IMR-90 (cell line): ENCODE measurements around the gene NCOA5. TPM values are rescaled to one million over a fixed set of nuclear protein-coding genes. Genes with fewer than 3 reads are reported as not detected.

ENCODE experiments used
- ATAC-seq: fragments of 200-7000 bp; cut with Tn5 transposase; 2 replicates; pipeline ENCODE4 v1.9.1; 2020; ENCODE audit warnings: low read depth, mild to moderate bottlenecking, moderate library complexity
- BruUV-seq: library from RNA; stranded (reverse); fragments of 400-500 nt; replicated peaks from 2 replicates; lab custom pipeline; 2021; lab: Mats Ljungman, UMichigan
- CTCF ChIA-PET: fragments of 300-600 bp; formaldehyde crosslinking; extraction: SDS; loops from one replicate; lab custom pipeline; 2021; ENCODE audit warnings: antibody characterized with exemption; lab: Yijun Ruan, JAX
- POLR2A ChIA-PET: fragments of 300-600 bp; sonication (Branson Sonifier 250); formaldehyde crosslinking; loops from one replicate; lab custom pipeline; 2022; ENCODE audit warnings: antibody characterized with exemption; ENCODE audit not compliant: unreplicated experiment; lab: Charles Lee
- DNase-seq: peaks from one replicate; pipeline ENCODE4 v3.0.0; 2013
- H2AFZ ChIP-seq: replicated peaks from 2 replicates; pipeline ENCODE3; 2013; ENCODE audit warnings: low read length, mild to moderate bottlenecking; ENCODE audit not compliant: poor library complexity
- H2AK5ac ChIP-seq: 2 replicates; pipeline ENCODE4 v1.6.1; 2013; ENCODE audit warnings: low read depth, low read length, inconsistent platforms
- H2AK9ac ChIP-seq: replicated peaks from 2 replicates; pipeline ENCODE3; 2013; ENCODE audit warnings: mild to moderate bottlenecking, low read depth, low read length, moderate library complexity; ENCODE audit not compliant: poor library complexity
- H2BK120ac ChIP-seq: 2 replicates; pipeline ENCODE4 v1.6.1; 2013; ENCODE audit warnings: low read depth, low read length, inconsistent platforms
- H2BK15ac ChIP-seq: 3 replicates; pipeline ENCODE4 v1.6.1; 2013; ENCODE audit warnings: low read depth, low read length, inconsistent platforms
- H2BK20ac ChIP-seq: 2 replicates; pipeline ENCODE4 v1.6.1; 2013; ENCODE audit warnings: low read depth, mild to moderate bottlenecking, inconsistent platforms, low read length, moderate library complexity
- H2BK5ac ChIP-seq: 2 replicates; pipeline ENCODE4 v1.6.1; 2013; ENCODE audit warnings: mild to moderate bottlenecking, low read depth, low read length, inconsistent platforms; ENCODE audit not compliant: poor library complexity, severe bottlenecking
- H3K14ac ChIP-seq: replicated peaks from 2 replicates; pipeline ENCODE4 v1.6.1; 2013; ENCODE audit warnings: low read depth, low read length, inconsistent platforms
- H3K18ac ChIP-seq: 2 replicates; pipeline ENCODE4 v1.6.1; 2013; ENCODE audit warnings: low read depth, low read length, control low read depth
- H3K23ac ChIP-seq: 2 replicates; pipeline ENCODE4 v1.6.1; 2013; ENCODE audit warnings: low read depth, low read length, inconsistent platforms
- H3K27ac ChIP-seq: 2 replicates; pipeline ENCODE4 v1.5.1; 2013; ENCODE audit warnings: mild to moderate bottlenecking, control low read depth, low read length; ENCODE audit not compliant: insufficient read depth
- H3K27me3 ChIP-seq: 2 replicates; pipeline ENCODE4 v1.6.1; 2013; ENCODE audit warnings: low read length; ENCODE audit not compliant: control insufficient read depth, insufficient read depth
- H3K36me3 ChIP-seq: 2 replicates; pipeline ENCODE4 v1.6.1; 2013; ENCODE audit warnings: low read length, mixed read lengths; ENCODE audit not compliant: control insufficient read depth, insufficient read depth
- H3K4ac ChIP-seq: 2 replicates; pipeline ENCODE4 v1.6.1; 2013; ENCODE audit warnings: low read depth, low read length, inconsistent platforms
- H3K4me1 ChIP-seq: 2 replicates; pipeline ENCODE4 v1.6.1; 2013; ENCODE audit warnings: low read length, mixed read lengths; ENCODE audit not compliant: control insufficient read depth, insufficient read depth
- H3K4me2 ChIP-seq: 2 replicates; pipeline ENCODE4 v1.6.1; 2013; ENCODE audit warnings: low read depth, mild to moderate bottlenecking, control low read depth, low read length, moderate library complexity
- H3K4me3 ChIP-seq: 2 replicates; pipeline ENCODE4 v1.5.1; 2013; ENCODE audit warnings: low read depth, mild to moderate bottlenecking, control low read depth, low read length, moderate library complexity; ENCODE audit not compliant: insufficient read depth
- H3K56ac ChIP-seq: 2 replicates; pipeline ENCODE4 v1.6.1; 2013; ENCODE audit warnings: low read length, inconsistent platforms; ENCODE audit not compliant: insufficient read depth; ENCODE audit errors: extremely low read depth
- H3K79me1 ChIP-seq, 2 experiments: 2 replicates each; pipeline ENCODE4 v1.6.1; 2013; ENCODE audit warnings: low read length in 2 of 2, inconsistent platforms in 1 of 2, low read depth in 1 of 2
- H3K9ac ChIP-seq: 2 replicates; pipeline ENCODE4 v1.6.1; 2013; ENCODE audit warnings: low read depth, low read length, control low read depth
- H3K9me1 ChIP-seq: 2 replicates; pipeline ENCODE4 v1.6.1; 2013; ENCODE audit warnings: low read length, inconsistent platforms; ENCODE audit not compliant: insufficient read depth
- H3K9me3 ChIP-seq: 2 replicates; pipeline ENCODE4 v1.6.1; 2013; ENCODE audit warnings: low read length; ENCODE audit not compliant: control insufficient read depth, insufficient read depth
- H4K20me1 ChIP-seq: 2 replicates; pipeline ENCODE4 v1.6.1; 2013; ENCODE audit warnings: low read length, inconsistent platforms; ENCODE audit not compliant: insufficient read depth
- H4K5ac ChIP-seq: 2 replicates; pipeline ENCODE4 v1.6.1; 2013; ENCODE audit warnings: mild to moderate bottlenecking, low read depth, low read length, control low read depth
- H4K8ac ChIP-seq, 2 experiments: 2 replicates each; pipeline ENCODE4 v1.6.1; 2013; ENCODE audit warnings: low read depth in 2 of 2, low read length in 2 of 2, control low read depth in 1 of 2, inconsistent platforms in 1 of 2
- H4K91ac ChIP-seq: 2 replicates; pipeline ENCODE4 v1.6.1; 2013; ENCODE audit warnings: low read depth, low read length, inconsistent platforms; ENCODE audit not compliant: insufficient read depth
- BHLHE40 ChIP-seq: fragments of 150-350 bp; IDR thresholded peaks from 2 replicates; pipeline ENCODE4 v1.6.1; 2016; ENCODE audit warnings: mild to moderate bottlenecking, low read depth, low read length
- CEBPB ChIP-seq: IDR thresholded peaks from 2 replicates; pipeline ENCODE4 v1.6.1; 2012; ENCODE audit warnings: low read depth, low read length, improper control_type of control experiment
- FOS ChIP-seq: fragments of 150-350 bp; IDR thresholded peaks from 2 replicates; pipeline ENCODE4 v1.6.1; 2016; ENCODE audit warnings: low read depth, low read length
- MAFK ChIP-seq: IDR thresholded peaks from 2 replicates; pipeline ENCODE4 v1.6.1; 2012; ENCODE audit warnings: low read depth, low read length, improper control_type of control experiment
- MXI1 ChIP-seq: IDR thresholded peaks from 2 replicates; pipeline ENCODE4 v1.6.1; 2012; ENCODE audit warnings: low read depth, mild to moderate bottlenecking, low read length, moderate library complexity, borderline replicate concordance
- NFE2L2 ChIP-seq: fragments of 150-350 bp; IDR thresholded peaks from 2 replicates; pipeline ENCODE4 v1.6.1; 2016; ENCODE audit warnings: low read depth, mild to moderate bottlenecking, low read length
- POLR2A ChIP-seq: IDR thresholded peaks from 2 replicates; pipeline ENCODE4 v1.6.1; 2012; ENCODE audit warnings: mild to moderate bottlenecking, low read depth, low read length
- RAD21 ChIP-seq: IDR thresholded peaks from 2 replicates; pipeline ENCODE4 v1.6.1; 2012; ENCODE audit warnings: low read length, improper control_type of control experiment
- RFX5 ChIP-seq: IDR thresholded peaks from 2 replicates; pipeline ENCODE4 v1.8.0; 2012; ENCODE audit warnings: low read depth, mild to moderate bottlenecking, low read length, moderate library complexity
- SMC3 ChIP-seq: fragments of 150-350 bp; IDR thresholded peaks from 2 replicates; pipeline ENCODE4 v1.6.1; 2016; ENCODE audit warnings: low read depth, mild to moderate bottlenecking, antibody characterized with exemption, low read length, moderate library complexity
- WGBS, 2 experiments: methylation state at CpG; one replicate each; pipeline versions ENCODE4 v1.1.5 to v1.1.7; 2013; ENCODE audit warnings: missing lambda C conversion rate in 2 of 2; ENCODE audit not compliant: insufficient read length in 1 of 2; ENCODE audit errors: extremely low coverage in 2 of 2; 5-methylcytosine and 5-hydroxymethylcytosine counted together
- dilution Hi-C: fragments of 300-500 bp; cut with HindIII; formaldehyde crosslinking; loops from one replicate; pipeline ENCODE4 v1.14.3; 2018; ENCODE audit warnings: low sequenced_read_pairs; ENCODE audit not compliant: unreplicated experiment
- in situ Hi-C: fragments of 300-500 bp; cut with MboI; formaldehyde crosslinking; loops from 3 replicates; pipeline ENCODE4 v1.14.3; 2019; ENCODE audit warnings: low sequenced_read_pairs, inconsistent platforms, mixed read lengths
- intact Hi-C: fragments of 100-400 bp; cut with micrococcal nuclease; formaldehyde crosslinking; loops from 2 replicates; pipeline ENCODE4 v1.10.0; 2022
- polyA plus RNA-seq, 3 experiments: library from polyadenylated mRNA; depleted of rRNA; stranded (reverse); fragments of >200 nt; gene quantifications; 2 replicates each; pipeline ENCODE4 v1.2.3, GENCODE V29; 2012; ENCODE audit warnings: low replicate concordance in 1 of 3
- total RNA-seq: library from RNA; depleted of rRNA; stranded (reverse); fragments of >200 nt; gene quantifications from 2 replicates; pipeline ENCODE4 v1.2.3, GENCODE V29; 2012
- TF ChIP-seq, protein P1 (sequence below): conservative IDR thresholded peaks from 2 replicates; pipeline ENCODE4 v1.5.1; 2012; ENCODE audit warnings: mild to moderate bottlenecking, low read depth, low read length, improper control_type of control experiment
- TF ChIP-seq, protein P2 (sequence below): fragments of 150-350 bp; IDR thresholded peaks from 2 replicates; pipeline ENCODE4 v1.6.1; 2017; ENCODE audit warnings: mild to moderate bottlenecking, antibody characterized with exemption, low read length, low read depth

Gene NCOA5
- total and polyA plus RNA-seq, 2 of the 4 experiments (the other 2 are of a cell fraction): 17.4 to 20.6 TPM

DNA sequence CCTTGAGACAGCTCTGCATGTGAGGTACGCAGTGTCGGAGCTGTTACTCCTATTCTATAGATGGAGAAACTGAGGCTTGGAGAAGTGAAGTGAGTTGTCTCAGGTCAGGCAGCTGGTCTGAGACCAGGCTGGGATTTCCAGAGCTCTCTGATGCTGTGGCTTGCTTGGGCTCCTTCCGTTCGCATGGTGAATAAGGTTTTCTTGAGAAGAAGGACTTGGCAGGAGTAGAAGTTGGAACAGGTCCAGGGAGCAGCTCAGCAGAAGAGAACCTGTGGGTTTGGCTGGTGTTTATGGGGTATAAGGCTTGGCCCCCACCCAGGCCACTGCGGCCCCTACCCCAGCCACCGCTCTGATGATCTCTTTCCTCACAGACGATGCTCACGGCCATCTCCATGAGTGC, 53.4 kb downstream of the NCOA5 start:
- Histone ChIP-seq H3K4me3 (no peak overlapping the region), H3K23ac (no peak overlapping the region), H4K8ac (no peak overlapping the region), H4K5ac (no peak overlapping the region), H3K4ac (no peak overlapping the region), H3K18ac (no peak overlapping the region), H3K79me1 (no peaks in the 10 kb centered on the region), H3K9ac (no peak overlapping the region), H2AK5ac (no peak overlapping the region), H2BK15ac (no peak overlapping the region), H3K56ac (no peak overlapping the region), H3K27ac (no peak overlapping the region), H2BK20ac (no peak overlapping the region), H3K9me3 (no peaks in the 10 kb centered on the region), H4K20me1 (no peaks in the 10 kb centered on the region; the same call in 1 of the 2 replicates), H2BK120ac (no peak overlapping the region), H3K4me2 (no peak overlapping the region), H3K27me3 (peaks cover 24% of the 10 kb centered on the region), H3K4me1 (no peaks in the 10 kb centered on the region), H3K36me3 (no peaks in the 10 kb centered on the region), H4K91ac (no peak overlapping the region), H3K14ac (no peak overlapping the region), H2AFZ (no peak overlapping the region), H2AK9ac (peak overlapping the region; percentile 48), H3K9me1 (no peaks in the 10 kb centered on the region), H2BK5ac (no peak overlapping the region)
- dilution Hi-C loops (no loop called here), intact Hi-C loops (no loop called here), in situ Hi-C loops (no loop called here)
- ChIA-PET POLR2A (interaction anchor here (0.6 kb wide), 1 partner anchor 97 kb away, joined by 3 read pairs; no protein-coding TSS in a partner anchor), CTCF (no interaction called here)
- no TSS peak for BruUV-seq
- TF ChIP-seq RAD21 (no peak), NFE2L2 (no peak), RFX5 (no peak), FOS (no peak), CEBPB (no peak), POLR2A (no peak), MAFK (no peak), MXI1 (no peak), BHLHE40 (no peak), SMC3 (no peak)
- TF ChIP-seq, protein P1, sequence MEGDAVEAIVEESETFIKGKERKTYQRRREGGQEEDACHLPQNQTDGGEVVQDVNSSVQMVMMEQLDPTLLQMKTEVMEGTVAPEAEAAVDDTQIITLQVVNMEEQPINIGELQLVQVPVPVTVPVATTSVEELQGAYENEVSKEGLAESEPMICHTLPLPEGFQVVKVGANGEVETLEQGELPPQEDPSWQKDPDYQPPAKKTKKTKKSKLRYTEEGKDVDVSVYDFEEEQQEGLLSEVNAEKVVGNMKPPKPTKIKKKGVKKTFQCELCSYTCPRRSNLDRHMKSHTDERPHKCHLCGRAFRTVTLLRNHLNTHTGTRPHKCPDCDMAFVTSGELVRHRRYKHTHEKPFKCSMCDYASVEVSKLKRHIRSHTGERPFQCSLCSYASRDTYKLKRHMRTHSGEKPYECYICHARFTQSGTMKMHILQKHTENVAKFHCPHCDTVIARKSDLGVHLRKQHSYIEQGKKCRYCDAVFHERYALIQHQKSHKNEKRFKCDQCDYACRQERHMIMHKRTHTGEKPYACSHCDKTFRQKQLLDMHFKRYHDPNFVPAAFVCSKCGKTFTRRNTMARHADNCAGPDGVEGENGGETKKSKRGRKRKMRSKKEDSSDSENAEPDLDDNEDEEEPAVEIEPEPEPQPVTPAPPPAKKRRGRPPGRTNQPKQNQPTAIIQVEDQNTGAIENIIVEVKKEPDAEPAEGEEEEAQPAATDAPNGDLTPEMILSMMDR: no peak
- TF ChIP-seq, protein P2, sequence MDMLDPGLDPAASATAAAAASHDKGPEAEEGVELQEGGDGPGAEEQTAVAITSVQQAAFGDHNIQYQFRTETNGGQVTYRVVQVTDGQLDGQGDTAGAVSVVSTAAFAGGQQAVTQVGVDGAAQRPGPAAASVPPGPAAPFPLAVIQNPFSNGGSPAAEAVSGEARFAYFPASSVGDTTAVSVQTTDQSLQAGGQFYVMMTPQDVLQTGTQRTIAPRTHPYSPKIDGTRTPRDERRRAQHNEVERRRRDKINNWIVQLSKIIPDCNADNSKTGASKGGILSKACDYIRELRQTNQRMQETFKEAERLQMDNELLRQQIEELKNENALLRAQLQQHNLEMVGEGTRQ: no peak
- 80% methylated on average over 1 of the region's 8 CpGs; no CpG with 5 or more reads in 1 of the 2 experiments for WGBS, 2 experiments
- ATAC-seq: no peak
- no peak for DNase-seq
